ENCODE results near the gene SF3B5. TPM values are rescaled to one million over a fixed set of nuclear protein-coding genes. Genes with fewer than 3 reads are reported as not detected.
A peak's percentile ranks its signal among the peaks of the same experiment; 100 is the strongest.

SF3B5 gene
- total and polyA plus RNA-seq, 2 experiments from 2014 or later = 151 to 183 TPM

GRCh38 chr6:144093236-144093635, 2.1 kb downstream of the SF3B5 start:
- Histone ChIP-seq H3K9me2 (ENCODE audit: insufficient read depth) (peaks cover 2% of the 10 kb centered on the region; the same call in 1 of the 2 replicates), H4K20me1 (replicated peaks; ENCODE audit: insufficient read depth) (no peaks in the 10 kb centered on the region; the same call in none of the 2 replicates), H3K27me3 (ENCODE audit: insufficient read depth) (no peaks in the 10 kb centered on the region), H3F3A (replicated peaks; ENCODE audit: low read depth) (no peaks in the 10 kb centered on the region), H3K27ac (ENCODE audit: low read depth) (no peak overlapping the region), H3K4me3 (no peak overlapping the region), H3K4me1 (ENCODE audit: insufficient read depth) (peaks cover 12% of the 10 kb centered on the region), H3K4me2 (no peak overlapping the region), H3K36me3 (ENCODE audit: insufficient read depth) (no peaks in the 10 kb centered on the region), H3K79me2 (replicated peaks; ENCODE audit: insufficient read depth) (peaks cover 25% of the 10 kb centered on the region), H2AFZ (no peak overlapping the region)
- peak overlapping the region; percentile 96 for H3K4me3 Mint-ChIP-seq
- H3K36me3 Mint-ChIP-seq (ENCODE audit: low read depth) = peaks cover 5% of the 10 kb centered on the region
- DNase-seq (ENCODE audit: low spot score) (no peak), ATAC-seq (no peak)
- peaks cover 13% of the 10 kb centered on the region for H3K27me3 Mint-ChIP-seq (ENCODE audit: insufficient read depth, low read depth, poor library complexity)
- no peaks in the 10 kb centered on the region for H3K9me3 Mint-ChIP-seq
- TF ChIP-seq EZH2phosphoT487 (IDR thresholded peaks at IDR 0.05; ENCODE audit: unreplicated experiment) (no peak), ZNF331 (CRISPR knock-in tag; IDR thresholded peaks at IDR 0.05; ENCODE audit: low read depth) (no peak), EZH2 (IDR thresholded peaks at IDR 0.05; ENCODE audit: low read depth, unreplicated experiment) (no peak), ZNF462 (CRISPR knock-in tag; IDR thresholded peaks at IDR 0.05) (no peak), CREB1 (CRISPR knock-in tag; IDR thresholded peaks at IDR 0.05; ENCODE audit: low read depth) (no peak), REST (IDR thresholded peaks at IDR 0.05; ENCODE audit: unreplicated experiment) (no peak), STAT1 (IDR thresholded peaks at IDR 0.05; ENCODE audit: unreplicated experiment) (no peak)
- H3K4me1 Mint-ChIP-seq = peaks cover 19% of the 10 kb centered on the region
- H3K27ac Mint-ChIP-seq = no peak overlapping the region

Data from GM23338 (cell line).